Spleen (tissue), 7 donors: ENCODE measurements around the gene RPLP2.

Experiments
- CTCF ChIP-seq, 11 experiments: fragments of 200-600 bp in 7 of 11; fragments of 450-650 bp in 4 of 11; sonication (generic) in 4 of 11; IDR thresholded peaks in 8 of 11; conservative IDR thresholded peaks in 3 of 11; 1 replicate in 7 of 11; 2 replicates in 4 of 11; pipeline versions ENCODE4 v1.4.0 to v1.8.0; 2016 to 2021; ENCODE audit warnings: antibody characterized with exemption in 11 of 11, inconsistent platforms in 4 of 11, mild to moderate bottlenecking in 1 of 11
- POLR2A ChIP-seq, 3 donors: fragments of 450-650 bp; IDR thresholded peaks; one replicate each; pipeline ENCODE4 v1.5.1; 2017; ENCODE audit warnings: antibody characterized with exemption in 3 of 3, mild to moderate bottlenecking in 1 of 3
- POLR2AphosphoS5 ChIP-seq, 3 donors: sonication (generic); formaldehyde crosslinking; IDR thresholded peaks; one replicate each; pipeline ENCODE4 v1.5.1; 2017; ENCODE audit warnings: antibody characterized with exemption in 3 of 3
- donor health status: DM: no; HTN: no; CAD: no; lungs with moderate emphysema.
- donor health status: DM: no; HTN: no; CAD: no.
- donor health status: DM: no; HTN: no; CAD: no.

GRCh38 chr11:836700-837099 is 26.9 kb downstream of the RPLP2 start:
- TF ChIP-seq CTCF (IDR thresholded peaks at IDR 0.05 in 8 of 11, conservative IDR thresholded peaks at IDR 0.05 in 3 of 11) = no peak
- TF ChIP-seq POLR2A (IDR thresholded peaks at IDR 0.05) = no peak
- TF ChIP-seq POLR2AphosphoS5 (IDR thresholded peaks at IDR 0.05) = peak in 2 of 3 donors; percentile 1 to 3
